NCI-H345 treated with DMSO at 0.1 percent for 48 hours (cell line): ENCODE data around the gene SEPTIN2.
A peak's percentile ranks its signal among the peaks of the same experiment; 100 is the strongest.
"Not testable (repeated sequence)": the region's sequence is repeated elsewhere in the genome, so short reads cannot be mapped to it uniquely, and the experiment has no call there.

Experiments used
- DNase-seq: peaks from one replicate; lab custom pipeline; 2025; ENCODE audit not compliant: unreplicated experiment; lab: John Stamatoyannopoulos, UW

SEPTIN2 gene

DNA sequence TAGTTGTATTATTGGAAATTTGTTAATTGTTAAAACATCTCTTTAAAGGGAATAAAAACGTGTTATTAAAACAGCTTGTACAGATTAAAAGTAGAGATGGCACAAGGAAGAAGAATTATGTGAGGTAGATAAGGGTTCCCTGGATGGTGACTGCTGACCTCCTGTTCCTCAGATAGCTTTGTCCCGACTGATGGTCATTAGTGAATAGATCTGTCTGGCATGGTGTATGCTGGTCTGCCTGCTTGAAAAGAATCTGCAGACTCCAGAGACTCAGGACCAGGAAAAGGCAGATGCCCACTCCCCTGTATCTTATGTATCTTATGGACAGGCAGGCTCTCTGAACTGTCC is 34.8 kb downstream of the SEPTIN2 start:
- no peak for DNase-seq

DNA sequence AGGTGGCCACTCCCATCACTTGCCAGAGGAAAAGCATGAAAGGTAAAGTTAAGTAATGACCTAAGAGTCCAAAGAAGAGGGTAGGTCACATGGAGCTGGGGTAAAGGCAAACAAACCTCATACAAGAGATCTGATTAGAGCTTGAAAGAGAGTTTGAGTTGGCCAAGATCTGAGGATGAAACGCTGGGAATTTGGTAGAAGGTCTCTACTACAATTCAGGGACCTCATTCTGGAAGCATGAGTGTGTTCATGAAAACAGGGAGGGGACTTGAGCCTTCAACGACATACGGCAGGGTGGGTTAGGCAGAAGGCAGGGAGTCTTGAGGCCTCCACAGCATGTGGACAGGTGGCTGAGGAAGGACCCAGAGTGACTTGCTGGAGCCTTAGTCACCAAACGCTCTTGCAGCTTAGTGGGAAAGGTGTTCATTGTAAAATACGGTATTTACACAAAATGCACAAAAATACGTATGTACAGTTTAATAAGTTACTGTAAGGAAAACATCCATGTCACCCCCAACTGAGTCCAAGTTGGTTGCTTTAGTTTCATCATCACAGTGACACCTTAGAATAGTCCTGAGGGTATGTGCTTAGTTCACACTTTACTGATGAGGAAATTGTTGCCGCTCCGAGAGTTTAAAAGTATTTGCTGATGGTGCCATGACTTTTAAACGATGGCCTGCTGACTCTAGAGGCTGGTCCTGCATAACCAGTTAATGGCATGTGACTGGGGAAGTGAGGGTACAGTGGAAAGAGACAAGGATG is 35.3 kb downstream of the SEPTIN2 start:
- DNase-seq: no peak

DNA sequence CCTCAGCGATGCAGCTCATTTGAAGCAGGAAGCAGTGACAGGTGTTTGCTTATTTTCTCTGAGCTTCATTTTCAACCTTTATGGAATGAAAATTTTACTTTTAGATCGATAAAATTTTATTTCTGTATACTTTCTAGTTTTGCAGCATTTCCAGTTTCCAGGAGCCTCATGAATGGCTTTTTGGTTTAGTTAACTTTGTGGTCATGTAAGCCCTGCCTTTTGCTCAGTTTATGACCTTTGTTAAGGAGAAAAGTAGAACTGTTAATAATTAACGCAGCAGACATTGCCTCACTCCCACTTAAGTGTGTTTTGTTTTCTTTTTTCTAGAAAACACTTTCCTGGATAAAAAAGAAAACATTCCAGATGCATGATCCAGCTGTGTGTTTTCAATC is 35.9 kb downstream of the SEPTIN2 start:
- no peak for DNase-seq

DNA sequence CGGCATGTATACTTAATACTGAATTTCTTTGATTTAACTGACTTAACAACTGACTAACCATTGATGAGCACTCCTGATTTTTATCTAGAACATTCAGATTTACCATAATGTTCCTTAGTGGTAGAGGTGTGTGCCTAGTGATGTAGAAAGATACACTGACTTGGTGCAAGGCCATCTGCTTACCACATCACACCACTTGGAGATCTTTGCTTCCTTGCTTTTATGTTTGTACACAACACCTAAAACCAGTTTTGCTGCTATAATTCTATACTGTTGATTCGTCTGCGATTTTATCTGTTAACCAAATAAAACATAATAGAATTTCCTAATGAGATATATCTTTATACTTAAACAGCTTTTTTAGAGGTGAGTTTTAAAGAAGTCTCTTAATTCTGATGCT is 36.5 kb downstream of the SEPTIN2 start:
- DNase-seq: no peak

DNA sequence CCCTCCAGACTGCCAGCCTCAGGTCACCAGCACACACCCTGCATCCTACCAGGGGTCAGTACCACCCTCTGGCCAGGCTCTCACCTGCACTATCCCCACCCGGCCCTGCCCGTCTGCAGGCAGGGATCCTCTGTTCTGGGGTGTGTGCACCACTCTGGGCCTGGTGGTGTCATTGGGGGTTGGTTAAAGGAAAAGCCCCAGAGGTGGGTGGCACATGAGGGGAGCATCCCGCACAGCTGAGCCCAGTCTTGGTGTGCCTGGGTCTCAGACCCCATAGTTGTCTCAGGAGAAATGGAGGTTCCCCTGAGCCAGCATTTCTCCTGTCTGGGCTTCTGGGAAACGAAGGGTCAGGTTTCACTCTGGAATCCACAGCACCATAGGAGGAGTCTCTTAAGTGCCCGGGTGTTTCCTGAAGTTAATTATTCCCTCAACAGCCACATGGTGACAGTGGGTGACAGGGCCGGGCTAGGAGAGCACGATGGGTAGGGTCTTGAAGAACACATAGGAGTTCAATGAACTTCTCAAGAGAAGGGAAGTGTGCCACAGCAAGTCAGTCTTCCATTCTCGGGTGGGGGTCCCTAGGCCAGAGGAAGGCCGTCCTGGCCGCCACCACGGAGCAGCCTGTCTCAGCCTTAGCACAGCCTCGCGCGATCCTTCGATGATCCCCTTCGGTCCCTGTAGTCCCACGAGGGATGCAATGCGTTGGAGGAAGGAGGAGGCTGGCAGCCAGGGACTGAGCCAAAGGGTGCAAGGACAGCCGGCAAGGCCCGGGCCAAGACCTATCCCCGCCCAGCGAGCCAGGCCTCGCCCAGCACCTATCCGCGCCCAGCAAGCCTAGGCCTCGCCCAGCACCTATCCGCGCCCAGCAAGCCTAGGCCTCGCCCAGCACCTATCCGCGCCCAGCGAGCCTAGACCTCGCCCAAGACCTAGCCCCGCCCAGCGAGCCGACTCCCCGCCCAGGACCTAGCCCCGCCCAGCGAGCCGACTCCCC is 39.2 kb downstream of the SEPTIN2 start:
- DNase-seq: peak; percentile 28

DNA sequence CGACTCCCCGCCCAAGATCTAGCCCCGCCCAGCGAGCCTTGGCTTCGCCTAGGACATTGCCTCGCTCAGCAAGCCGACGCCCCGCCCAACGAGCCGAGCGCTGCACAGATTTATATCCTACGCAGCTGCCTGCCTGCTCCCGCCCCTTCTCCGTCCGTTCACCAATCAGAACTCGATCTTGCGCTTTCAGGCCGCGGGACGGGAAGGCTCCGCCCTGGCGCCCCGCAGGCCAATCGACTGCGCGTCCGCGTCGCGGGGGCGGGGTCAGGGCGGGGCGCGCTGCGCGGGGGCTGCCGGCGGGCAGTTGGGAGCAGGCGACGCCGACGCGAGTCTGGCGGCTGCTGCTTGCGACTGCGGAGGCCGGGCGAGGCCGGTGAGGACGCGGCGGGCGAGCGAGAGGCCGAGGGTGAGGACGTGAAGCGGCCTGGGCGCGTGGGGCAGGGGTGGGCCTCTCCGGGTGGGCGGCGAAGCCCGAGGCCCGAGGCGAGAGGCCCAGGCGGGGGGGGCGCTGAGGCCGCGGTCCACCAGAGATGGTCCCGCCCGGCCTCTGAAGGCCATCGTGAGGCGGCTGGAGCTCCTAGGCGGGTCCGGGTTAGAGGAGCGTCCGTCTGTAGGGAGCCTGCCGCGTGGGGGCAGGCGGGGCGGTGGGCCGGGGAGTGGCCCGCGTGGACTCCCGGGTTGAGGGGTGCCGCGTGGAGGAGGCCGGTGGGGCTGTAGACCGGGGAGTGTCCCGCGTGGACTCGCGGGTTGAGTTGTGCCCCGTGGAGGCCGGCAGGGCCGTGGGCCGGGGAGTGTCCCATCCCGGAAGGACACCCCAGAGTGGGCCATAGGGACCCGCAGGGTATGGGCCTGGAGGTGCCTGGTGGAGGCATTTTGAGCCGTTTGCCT is 40.5 kb downstream of the SEPTIN2 start, which contains the start of gene FARP2:
Gene FARP2 (plus strand): TSS at position 303 of the 888 bp plus-strand sequence. CDS start 16,823 bp downstream, outside the sequence.
- DNase-seq: peak; percentile 97

DNA sequence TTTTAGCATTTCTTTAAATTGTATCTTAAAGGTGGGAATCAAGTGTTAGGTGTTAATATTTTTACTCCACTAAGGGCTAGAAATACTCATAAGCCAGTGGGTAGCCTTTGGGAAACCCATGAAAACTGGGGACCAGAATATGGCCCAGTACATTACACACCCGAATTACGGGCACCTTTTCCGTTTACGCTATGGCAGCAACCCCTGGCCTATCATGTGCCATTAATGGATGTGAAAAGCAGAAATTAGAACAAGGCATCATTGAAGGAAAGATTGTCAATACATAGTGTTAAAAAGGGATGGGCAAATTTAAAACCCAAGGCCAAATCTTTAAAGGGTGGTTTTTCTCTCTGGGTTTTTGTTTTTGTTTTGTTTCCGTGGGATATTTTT is 41.1 kb downstream of the SEPTIN2 start:
- no peak for DNase-seq

DNA sequence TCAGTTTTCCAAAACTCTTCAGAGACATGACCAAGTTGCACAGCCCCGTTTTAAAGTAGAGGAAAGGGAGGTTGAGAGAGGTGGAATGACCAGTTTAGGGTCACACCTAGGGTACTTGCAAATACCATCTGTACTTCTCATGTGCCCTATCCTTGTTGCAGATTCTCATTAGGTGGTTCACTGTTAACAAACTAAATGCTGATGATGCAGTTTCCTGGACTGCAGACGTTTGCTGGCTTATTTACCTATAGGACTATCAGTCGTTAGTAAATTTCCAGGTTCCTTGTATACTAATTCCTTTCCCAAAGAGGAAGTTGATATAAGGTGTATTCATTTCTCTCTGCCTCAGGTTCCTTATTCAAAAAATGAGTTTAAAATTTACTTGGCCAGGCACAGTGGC is 41.8 kb downstream of the SEPTIN2 start:
- DNase-seq: no peak

DNA sequence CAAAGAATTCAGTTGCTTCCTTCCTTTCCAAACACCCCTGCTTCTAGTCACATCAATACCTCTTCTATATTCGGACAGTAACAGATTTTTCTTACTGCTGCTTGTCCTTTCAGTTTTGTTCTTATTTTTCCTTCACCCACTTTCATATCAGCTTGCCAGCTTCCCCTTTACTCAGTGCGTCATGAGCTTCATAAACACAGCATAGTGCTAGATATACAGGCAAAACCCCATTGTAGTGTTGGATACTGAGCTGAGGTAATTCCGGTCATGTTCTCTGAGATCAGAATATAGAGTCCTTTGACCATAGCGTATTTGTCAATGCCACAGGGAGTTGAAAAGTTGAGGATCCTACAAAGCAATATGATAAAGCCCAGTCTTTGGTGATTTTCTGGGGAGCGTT is 42.7 kb downstream of the SEPTIN2 start:
- no peak for DNase-seq

DNA sequence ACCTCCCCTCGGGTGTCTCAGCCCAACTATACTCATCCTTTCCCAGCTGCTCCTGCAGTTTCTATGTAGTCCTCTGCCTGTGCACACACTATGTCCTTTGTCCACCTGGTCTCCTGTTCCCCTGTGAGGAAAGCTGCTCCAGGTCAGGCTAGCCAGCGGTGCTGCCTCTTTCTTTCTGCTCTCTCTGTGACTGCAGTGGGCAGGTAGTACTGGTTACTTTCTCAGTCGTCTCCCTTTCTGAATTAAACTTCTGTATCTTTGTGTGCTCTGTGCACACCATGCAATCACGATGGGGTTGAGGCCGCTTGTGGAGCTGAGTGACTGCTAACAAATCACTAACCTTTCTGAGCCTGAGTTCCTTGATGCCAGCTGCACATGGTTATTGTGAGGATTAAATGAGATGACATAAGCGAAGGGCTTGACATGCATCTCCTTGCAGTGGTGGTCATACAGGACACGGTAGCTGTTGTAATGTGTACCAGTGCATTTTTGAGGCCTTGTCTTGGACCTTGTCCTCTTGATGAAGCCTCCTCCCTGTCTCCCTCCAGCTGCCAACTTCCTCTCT is 43.8 kb downstream of the SEPTIN2 start:
- no peak for DNase-seq

DNA sequence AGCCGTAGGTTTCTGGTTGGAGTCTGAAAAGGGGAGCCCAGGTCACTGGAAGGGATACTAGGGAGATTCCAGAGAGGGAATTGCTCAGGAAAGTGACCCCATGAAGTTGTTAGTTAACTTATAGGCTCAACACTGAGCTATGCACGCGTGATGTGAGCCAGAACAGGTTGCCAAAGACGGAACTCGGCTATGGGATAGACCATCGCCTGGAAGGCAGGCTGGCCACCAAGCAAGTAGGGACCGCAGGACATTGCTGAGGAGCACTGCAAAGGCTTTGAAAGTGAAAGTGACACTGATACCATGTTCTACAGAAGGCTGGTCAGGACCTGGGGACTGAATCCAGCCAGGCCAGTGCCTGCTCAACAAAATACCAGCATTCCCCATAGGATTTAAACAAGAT is 47.7 kb downstream of the SEPTIN2 start:
- no peak for DNase-seq

DNA sequence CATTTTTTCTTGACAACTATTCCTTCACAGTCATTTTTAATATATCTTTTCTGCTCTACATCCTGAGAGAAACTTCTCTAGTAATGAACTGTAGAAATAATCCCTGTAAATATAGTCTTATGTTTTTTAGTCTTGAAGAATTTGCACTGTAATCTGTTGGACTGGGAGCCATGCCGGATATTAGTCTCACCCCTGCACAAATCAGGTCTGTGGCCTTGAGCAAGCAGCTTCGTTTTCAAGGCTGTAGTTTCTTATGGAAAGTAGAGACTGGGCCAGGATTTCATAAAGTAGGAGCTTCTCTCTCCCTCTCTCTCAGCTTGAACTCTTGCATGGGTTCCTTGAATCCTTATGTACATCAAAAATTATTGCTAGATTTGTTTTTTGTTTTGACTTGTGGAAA is 49.1 kb downstream of the SEPTIN2 start:
- DNase-seq: no peak

DNA sequence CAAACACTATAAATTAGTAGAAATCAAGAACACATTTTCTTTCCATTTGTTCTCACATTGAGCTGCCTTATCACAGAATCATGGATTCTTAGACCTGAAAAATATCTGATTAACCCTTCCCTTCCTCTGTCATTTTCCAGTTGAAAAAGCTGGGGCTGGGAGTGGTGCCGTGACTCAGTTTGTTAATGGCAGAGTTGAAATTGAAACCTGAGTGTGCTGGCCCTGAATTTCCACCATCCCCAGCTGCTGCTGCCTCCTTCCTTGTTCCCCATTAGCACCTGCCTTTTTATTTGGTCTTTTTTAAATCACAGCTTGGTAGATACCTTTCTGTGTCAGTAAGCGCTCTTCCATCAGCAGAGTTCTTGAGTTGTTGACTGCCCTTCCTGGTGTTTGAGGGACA is 51.0 kb downstream of the SEPTIN2 start:
- DNase-seq: no peak

DNA sequence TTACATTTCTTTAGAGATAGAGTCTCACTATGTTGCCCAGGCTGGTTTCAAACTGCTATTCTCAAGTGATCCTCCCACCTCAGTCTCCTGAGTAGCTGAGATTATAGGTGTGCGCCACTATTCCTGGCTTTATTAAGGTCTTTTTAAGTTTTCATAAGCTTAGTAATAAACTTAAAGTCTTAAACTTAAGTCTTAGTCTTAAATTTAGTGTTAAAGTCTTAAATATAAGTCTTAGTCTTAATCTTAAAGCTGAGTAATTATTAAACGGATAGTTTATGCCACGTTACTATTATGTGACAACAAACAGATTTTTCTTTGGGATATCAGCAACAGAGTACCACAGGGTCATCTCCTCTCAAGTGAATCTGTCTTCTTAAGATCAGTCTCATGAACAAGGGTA is 52.9 kb downstream of the SEPTIN2 start:
- DNase-seq: no peak

DNA sequence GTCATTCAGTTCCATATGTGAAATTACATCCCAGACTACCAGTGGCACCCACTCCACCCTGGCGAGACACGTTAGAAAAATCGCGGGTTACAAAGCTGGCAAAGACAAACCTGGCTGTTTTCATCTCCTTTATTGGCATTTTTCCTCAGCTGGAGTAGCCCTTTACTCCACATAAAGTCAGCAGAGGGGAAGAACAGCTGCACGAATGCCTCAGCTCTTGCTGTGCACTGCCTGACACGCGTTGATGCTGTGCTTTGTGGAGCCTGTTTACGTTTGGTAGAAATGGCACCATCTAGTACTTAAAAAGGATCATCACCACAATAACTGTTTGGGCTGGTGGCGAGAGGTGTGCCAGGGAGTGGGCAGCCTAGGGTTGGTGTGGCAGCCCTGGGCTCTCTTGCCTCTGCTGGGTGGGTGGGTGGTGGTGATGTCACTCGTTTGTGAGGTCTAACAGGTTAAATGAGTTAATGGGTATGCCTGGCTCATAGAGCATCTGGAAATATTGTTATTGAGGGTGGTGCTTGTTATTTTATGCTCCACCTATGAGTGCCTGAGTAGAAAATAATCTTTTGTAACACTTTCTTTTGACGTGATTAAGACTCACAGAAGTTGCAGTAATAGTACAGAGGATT is 56.8 kb downstream of the SEPTIN2 start:
- peak; percentile 16 for DNase-seq

DNA sequence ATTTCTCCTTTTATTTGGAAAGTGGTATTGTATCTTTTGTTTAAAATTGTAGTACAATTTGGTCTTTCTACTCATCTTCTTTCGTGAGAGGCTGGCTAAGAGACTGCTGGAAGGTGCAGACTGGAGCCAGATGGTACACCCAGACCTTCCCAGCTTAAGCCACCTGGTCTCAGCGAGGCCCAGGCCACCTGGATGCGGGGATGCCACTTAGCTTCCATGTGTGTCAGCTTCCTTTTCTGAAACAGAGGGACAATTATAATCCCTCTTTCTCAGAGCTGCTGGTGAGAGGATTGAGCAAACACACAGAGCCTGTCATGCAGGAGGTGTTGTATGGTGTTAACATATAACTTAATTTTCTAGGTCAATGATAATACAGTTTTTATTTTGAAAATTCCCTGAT is 57.7 kb downstream of the SEPTIN2 start:
- DNase-seq: no peak

DNA sequence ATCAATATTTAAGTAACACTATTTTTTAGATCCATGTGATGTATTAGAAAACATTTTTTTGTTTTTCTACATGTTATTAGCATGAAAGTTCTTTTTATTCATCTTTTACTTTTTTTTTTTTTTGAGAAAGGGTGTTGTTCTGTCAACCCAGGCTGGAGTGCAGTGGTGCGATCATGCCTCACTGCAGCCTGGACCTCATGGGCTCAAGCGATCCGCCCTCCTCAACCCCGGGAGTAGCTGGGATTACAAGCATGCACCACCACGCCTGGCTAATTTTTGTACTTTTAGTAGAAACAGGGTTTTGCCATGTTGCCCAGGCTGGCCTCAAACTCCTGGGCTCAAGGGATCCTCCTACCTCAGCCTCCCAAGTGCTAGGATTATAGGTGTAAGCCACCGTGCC is 58.2 kb downstream of the SEPTIN2 start:
- DNase-seq: not testable (repeated sequence)

DNA sequence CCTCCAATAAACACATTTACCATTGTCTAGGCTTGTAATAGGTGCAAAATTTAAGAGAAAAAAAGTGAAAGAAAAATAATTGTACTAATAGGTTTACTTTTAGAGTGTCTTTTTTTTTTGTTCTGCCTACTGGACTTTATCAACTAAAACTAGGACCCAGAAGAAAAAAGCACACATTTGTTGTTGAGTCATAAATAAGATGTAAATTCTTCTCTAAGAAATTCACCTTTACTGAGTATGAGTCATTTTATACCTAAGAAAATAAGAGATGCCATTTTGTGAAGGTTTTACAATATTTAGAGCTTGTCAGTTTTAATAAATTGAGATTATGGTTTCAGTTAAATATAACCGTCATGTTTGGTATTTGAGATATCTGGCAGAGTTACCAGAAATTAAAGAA is 59.6 kb downstream of the SEPTIN2 start:
- no peak for DNase-seq

DNA sequence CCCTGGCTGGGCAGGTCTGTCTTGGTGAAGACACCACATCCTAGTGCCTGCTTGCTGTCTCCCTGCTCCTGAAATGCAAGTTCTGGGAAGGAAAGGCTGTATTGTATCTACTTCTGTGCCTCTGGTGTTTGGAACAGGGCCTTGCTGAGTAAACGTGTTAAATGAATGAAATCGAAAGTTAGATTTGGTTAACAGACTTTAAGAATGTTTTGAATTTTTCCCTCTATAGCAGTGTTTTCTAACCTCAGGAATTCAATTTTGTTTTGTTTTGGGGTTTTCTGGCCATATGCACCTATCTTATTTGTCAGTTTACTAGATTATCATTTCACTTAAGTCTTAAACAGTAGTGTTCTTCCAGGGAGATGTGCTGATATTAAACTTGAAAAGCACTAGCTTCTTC is 61.1 kb downstream of the SEPTIN2 start:
- no peak for DNase-seq

DNA sequence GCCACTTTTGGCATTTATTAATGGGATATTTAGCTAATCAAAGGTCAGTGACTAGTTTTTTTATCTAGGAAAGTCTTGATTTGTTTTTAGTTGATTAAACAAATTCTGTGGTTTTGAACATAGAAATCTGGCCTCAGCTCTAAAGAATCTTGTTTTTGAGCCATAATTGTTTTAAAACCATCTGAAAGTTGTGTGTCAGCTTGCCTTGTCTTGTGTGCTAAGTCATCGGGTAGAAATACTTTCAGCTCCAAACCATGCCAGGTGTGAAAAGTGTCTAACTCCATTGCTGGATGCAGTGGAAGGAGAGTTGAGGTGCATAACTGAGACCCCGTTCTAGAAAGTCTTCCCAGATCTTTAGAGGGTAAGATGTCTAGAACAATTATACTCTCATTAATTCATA is 63.1 kb downstream of the SEPTIN2 start:
- DNase-seq: no peak
